GM19395 (cell line): ENCODE data around the gene AADACL4.
"Not testable (repeated sequence)": the region's sequence is repeated elsewhere in the genome, so short reads cannot be mapped to it uniquely, and the experiment has no call there.

Experiments used
- ATAC-seq: cut with Tn5 transposase; IDR thresholded peaks from one replicate; pipeline ENCODE4 v1.9.1; 2021; ENCODE audit warnings: mild to moderate bottlenecking, moderate library complexity; ENCODE audit not compliant: unreplicated experiment

Gene AADACL4

GRCh38 chr1:12657885-12658512, 14.1 kb downstream of the AADACL4 start:
- not testable (repeated sequence) for ATAC-seq

- no peak for ATAC-seq
These were observed 14.9 kb downstream of the AADACL4 start for GRCh38 chr1:12658531-12659453.

GRCh38 chr1:12661606-12662219, 17.8 kb downstream of the AADACL4 start:
- no peak for ATAC-seq

GRCh38 chr1:12662556-12662955, 18.7 kb downstream of the AADACL4 start:
- ATAC-seq, result no peak

- ATAC-seq, result no peak
These were observed 21.6 kb downstream of the AADACL4 start for GRCh38 chr1:12665511-12665910.

GRCh38 chr1:12666141-12666735, 22.4 kb downstream of the AADACL4 start:
- ATAC-seq, result no peak

GRCh38 chr1:12669529-12670068, 25.7 kb downstream of the AADACL4 start:
- no peak for ATAC-seq

- ATAC-seq, result no peak
These were observed 30.5 kb downstream of the AADACL4 start for GRCh38 chr1:12674358-12674757.

- ATAC-seq, result not testable (repeated sequence)
These were observed 32.2 kb downstream of the AADACL4 start for GRCh38 chr1:12676122-12676521.

GRCh38 chr1:12677565-12677964, 33.7 kb downstream of the AADACL4 start:
- ATAC-seq, result no peak

- no peak for ATAC-seq
These were observed 34.5 kb downstream of the AADACL4 start for GRCh38 chr1:12678350-12678749.

- no peak for ATAC-seq
These were observed 34.9 kb downstream of the AADACL4 start for GRCh38 chr1:12678820-12679219.

- no peak for ATAC-seq
These were observed 46.3 kb downstream of the AADACL4 start for GRCh38 chr1:12690156-12690555.

GRCh38 chr1:12692967-12693782, 49.3 kb downstream of the AADACL4 start:
- no peak for ATAC-seq

GRCh38 chr1:12696658-12697057, 52.8 kb downstream of the AADACL4 start:
- ATAC-seq, result no peak

- no peak for ATAC-seq
These were observed 53.5 kb downstream of the AADACL4 start for GRCh38 chr1:12697397-12697796.

- ATAC-seq, result no peak
These were observed 60.1 kb downstream of the AADACL4 start for GRCh38 chr1:12703821-12704451.

GRCh38 chr1:12706061-12706460, 62.2 kb downstream of the AADACL4 start:
- ATAC-seq, result no peak

GRCh38 chr1:12708396-12709090, 64.7 kb downstream of the AADACL4 start:
- ATAC-seq, result no peak
